NT2/D1 (cell line): ENCODE measurements around the gene VENTX.

Source experiments
- DNase-seq: peaks from one replicate; pipeline ENCODE4 v3.0.0-alpha.2; 2011; ENCODE audit warnings: low read depth, low spot score
- H3K27me3 ChIP-seq: 2 replicates; pipeline ENCODE4 v1.6.0; 2011; ENCODE audit warnings: mild to moderate bottlenecking; ENCODE audit not compliant: insufficient read length, insufficient read depth
- H3K36me3 ChIP-seq: 2 replicates; pipeline ENCODE4 v1.6.1; 2011; ENCODE audit warnings: mild to moderate bottlenecking, low read length, mixed read lengths; ENCODE audit not compliant: insufficient read depth, insufficient read length
- H3K4me1 ChIP-seq: 2 replicates; pipeline ENCODE4 v1.5.1; 2011; ENCODE audit not compliant: insufficient read depth, insufficient read length
- H3K4me3 ChIP-seq: 2 replicates; pipeline ENCODE4 v1.5.1; 2011; ENCODE audit warnings: low read depth; ENCODE audit not compliant: insufficient read length
- H3K9ac ChIP-seq: 2 replicates; pipeline ENCODE4 v1.6.0; 2011; ENCODE audit warnings: low read depth; ENCODE audit not compliant: insufficient read length
- H3K9me3 ChIP-seq: 2 replicates; pipeline ENCODE4 v1.5.1; 2011; ENCODE audit warnings: mild to moderate bottlenecking, low read length; ENCODE audit not compliant: insufficient read depth
- SUZ12 ChIP-seq: IDR thresholded peaks from 2 replicates; pipeline ENCODE4 v1.6.1; 2011; ENCODE audit not compliant: insufficient read length, insufficient read depth; ENCODE audit errors: extremely low read depth
- YY1 ChIP-seq: IDR thresholded peaks from 2 replicates; pipeline ENCODE4 v1.6.1; 2011; ENCODE audit not compliant: insufficient read length, insufficient read depth
- ZNF274 ChIP-seq: IDR thresholded peaks from 2 replicates; pipeline ENCODE4 v1.6.1; 2011; ENCODE audit warnings: mild to moderate bottlenecking, low read depth, low read length

The VENTX gene

GRCh38 chr10:133281084-133281483 is 43.4 kb downstream of the VENTX start:
- Histone ChIP-seq H3K27me3 (peaks cover 4% of the 10 kb centered on the region), H3K36me3 (peaks cover 60% of the 10 kb centered on the region), H3K4me1 (peaks cover 10% of the 10 kb centered on the region), H3K9ac (no peak overlapping the region), H3K4me3 (no peak overlapping the region), H3K9me3 (no peaks in the 10 kb centered on the region)
- no peak for TF ChIP-seq SUZ12
- TF ChIP-seq ZNF274 = no peak
- no peak for TF ChIP-seq YY1
- DNase-seq = no peak

GRCh38 chr10:133281628-133282372 is 44.1 kb downstream of the VENTX start:
- Histone ChIP-seq H3K9ac (no peak overlapping the region), H3K36me3 (peaks cover 66% of the 10 kb centered on the region), H3K9me3 (no peaks in the 10 kb centered on the region), H3K4me3 (no peak overlapping the region), H3K27me3 (no peaks in the 10 kb centered on the region), H3K4me1 (peaks cover 10% of the 10 kb centered on the region)
- TF ChIP-seq SUZ12 = no peak
- TF ChIP-seq ZNF274 = no peak
- TF ChIP-seq YY1 = no peak
- DNase-seq = no peak

GRCh38 chr10:133282846-133283390 is 45.3 kb downstream of the VENTX start:
- no peak for DNase-seq
- TF ChIP-seq SUZ12 = no peak
- TF ChIP-seq YY1 = no peak
- no peak for TF ChIP-seq ZNF274
- no peak overlapping the region for H3K9ac ChIP-seq
- H3K9me3 ChIP-seq = no peaks in the 10 kb centered on the region
- no peak overlapping the region for H3K4me3 ChIP-seq
- no peaks in the 10 kb centered on the region for H3K27me3 ChIP-seq
- H3K36me3 ChIP-seq = peaks cover 74% of the 10 kb centered on the region
- peaks cover 5% of the 10 kb centered on the region for H3K4me1 ChIP-seq

- no peak for DNase-seq
- Histone ChIP-seq H3K9me3 (no peaks in the 10 kb centered on the region), H3K36me3 (peaks cover 84% of the 10 kb centered on the region), H3K27me3 (no peaks in the 10 kb centered on the region), H3K9ac (no peak overlapping the region), H3K4me1 (peaks cover 3% of the 10 kb centered on the region), H3K4me3 (no peak overlapping the region)
- TF ChIP-seq YY1 (no peak), SUZ12 (no peak), ZNF274 (no peak)
Measured at GRCh38 chr10:133283931-133284330, 46.3 kb downstream of the VENTX start.

GRCh38 chr10:133285217-133285616 is 47.6 kb downstream of the VENTX start:
- DNase-seq = no peak
- H3K4me1 ChIP-seq = no peaks in the 10 kb centered on the region
- no peaks in the 10 kb centered on the region for H3K9me3 ChIP-seq
- no peaks in the 10 kb centered on the region for H3K27me3 ChIP-seq
- TF ChIP-seq YY1 = no peak
- no peak for TF ChIP-seq ZNF274
- no peak for TF ChIP-seq SUZ12
- H3K9ac ChIP-seq = no peak overlapping the region
- peaks cover 82% of the 10 kb centered on the region for H3K36me3 ChIP-seq
- H3K4me3 ChIP-seq = no peak overlapping the region

- Histone ChIP-seq H3K4me1 (no peaks in the 10 kb centered on the region), H3K9ac (no peak overlapping the region), H3K27me3 (no peaks in the 10 kb centered on the region), H3K36me3 (peaks cover 81% of the 10 kb centered on the region), H3K9me3 (no peaks in the 10 kb centered on the region), H3K4me3 (no peak overlapping the region)
- no peak for TF ChIP-seq ZNF274
- DNase-seq = no peak
Measured at GRCh38 chr10:133286366-133286765, 48.7 kb downstream of the VENTX start.

GRCh38 chr10:133287832-133288500 is 50.3 kb downstream of the VENTX start:
- no peak for TF ChIP-seq ZNF274
- no peak for TF ChIP-seq SUZ12
- no peak for TF ChIP-seq YY1
- Histone ChIP-seq H3K36me3 (peaks cover 77% of the 10 kb centered on the region), H3K4me1 (no peaks in the 10 kb centered on the region), H3K9ac (no peak overlapping the region), H3K27me3 (no peaks in the 10 kb centered on the region), H3K9me3 (no peaks in the 10 kb centered on the region), H3K4me3 (no peak overlapping the region)
- DNase-seq = no peak
